ENCODE measurements around the gene CARD14.
A peak's percentile ranks its signal among the peaks of the same experiment; 100 is the strongest.

- TF ChIP-seq REST (IDR thresholded peaks at IDR 0.05; ENCODE audit: insufficient read depth in 1 of 2, low read depth in 2 of 2, low read length in 2 of 2) (no peak), POLR2AphosphoS5 (IDR thresholded peaks at IDR 0.05; ENCODE audit: low read depth, low read length) (peak; percentile 46), SIN3A (IDR thresholded peaks at IDR 0.05; ENCODE audit: borderline replicate concordance, insufficient read depth, low read length) (no peak), TAF1 (IDR thresholded peaks at IDR 0.05; ENCODE audit: borderline replicate concordance, insufficient read depth, low read length) (no peak)
Measured at GRCh38 chr17:80132906-80133625, 36.8 kb upstream of the CARD14 start.
